Measurements from ENCODE around the gene LRMDA.

- TF ChIP-seq CTCF (IDR thresholded peaks at IDR 0.05) (no peak), POLR2A (IDR thresholded peaks at IDR 0.05) (no peak)
These were observed 310.9 kb downstream of the LRMDA start for GRCh38 chr10:75742355-75742754.
